ENCODE data around the gene RHOBTB3.

RHOBTB3 gene

GRCh38 chr5:95770830-95771708 is 39.9 kb downstream of the RHOBTB3 start:
- no peak for DNase-seq

- DNase-seq = no peak
These were observed 40.8 kb downstream of the RHOBTB3 start for GRCh38 chr5:95771892-95772291.

GRCh38 chr5:95773335-95774059 is 42.4 kb downstream of the RHOBTB3 start:
- DNase-seq = peak; percentile 90

- no peak for DNase-seq
These were observed 46.3 kb downstream of the RHOBTB3 start for GRCh38 chr5:95777441-95777840.

- no peak for DNase-seq
These were observed 47.7 kb downstream of the RHOBTB3 start for GRCh38 chr5:95778713-95779436.

- DNase-seq = no peak
These were observed 48.5 kb downstream of the RHOBTB3 start for GRCh38 chr5:95779611-95780010.

- peak; percentile 5 for DNase-seq
These were observed 49.5 kb downstream of the RHOBTB3 start for GRCh38 chr5:95780597-95780996.

- peak; percentile 65 for DNase-seq
These were observed 50.0 kb downstream of the RHOBTB3 start for GRCh38 chr5:95781101-95781583.

GRCh38 chr5:95782181-95782580 is 51.0 kb downstream of the RHOBTB3 start:
- no peak for DNase-seq

GRCh38 chr5:95783661-95784060 is 52.5 kb downstream of the RHOBTB3 start:
- no peak for DNase-seq

- no peak for DNase-seq
These were observed 53.6 kb downstream of the RHOBTB3 start for GRCh38 chr5:95784514-95785302.

GRCh38 chr5:95786821-95787418 is 55.8 kb downstream of the RHOBTB3 start:
- peak; percentile 64 for DNase-seq

GRCh38 chr5:95788493-95788892 is 57.4 kb downstream of the RHOBTB3 start:
- no peak for DNase-seq

- no peak for DNase-seq
These were observed 60.6 kb downstream of the RHOBTB3 start for GRCh38 chr5:95791751-95792150.

GRCh38 chr5:95794070-95794516 is 63.0 kb downstream of the RHOBTB3 start:
- peak; percentile 55 for DNase-seq

GRCh38 chr5:95797301-95797700 is 66.2 kb downstream of the RHOBTB3 start:
- no peak for DNase-seq

- DNase-seq = no peak
These were observed 66.9 kb downstream of the RHOBTB3 start for GRCh38 chr5:95798048-95798447.

GRCh38 chr5:95798545-95798944 is 67.4 kb downstream of the RHOBTB3 start:
- DNase-seq = no peak

- DNase-seq = no peak
These were observed 68.2 kb downstream of the RHOBTB3 start for GRCh38 chr5:95799191-95799835.

- no peak for DNase-seq
These were observed 69.4 kb downstream of the RHOBTB3 start for GRCh38 chr5:95800553-95800952.

- no peak for DNase-seq
These were observed 70.4 kb downstream of the RHOBTB3 start for GRCh38 chr5:95801532-95801931.

Data from fibroblast of skin of right quadriceps (primary cell).